Measurements from ENCODE around the gene TEPSIN. TPM values are rescaled to one million over a fixed set of nuclear protein-coding genes. Genes with fewer than 3 reads are reported as not detected.

The TEPSIN gene
- total RNA-seq, 2 donors from 2014 or later, result 84.1 to 90.9 TPM

DNA sequence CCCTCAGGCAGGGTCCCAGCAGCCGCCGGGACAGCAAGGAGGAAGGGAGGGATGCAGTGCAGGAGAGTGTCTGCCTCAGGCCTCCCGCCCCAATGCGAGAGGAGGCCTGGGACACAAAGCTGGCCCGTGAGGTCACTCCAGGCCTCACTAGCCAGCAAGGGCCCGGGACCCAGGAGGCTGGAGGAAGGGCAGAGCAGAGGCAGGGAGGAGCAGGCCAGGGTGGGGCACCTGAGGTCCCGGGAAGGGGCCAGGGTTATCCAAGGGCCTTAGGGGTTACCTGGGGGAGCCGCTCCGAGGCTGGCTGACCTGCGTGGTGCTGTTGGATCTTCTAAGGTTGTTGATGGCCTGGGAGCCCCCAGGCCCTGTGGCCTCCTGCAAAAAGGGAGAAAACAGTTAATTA is 30.2 kb downstream of the TEPSIN start:
- H3K4me3 Mint-ChIP-seq, result no peak overlapping the region
- peaks cover 4% of the 10 kb centered on the region for H3K4me1 Mint-ChIP-seq
- no peaks in the 10 kb centered on the region for H3K27me3 Mint-ChIP-seq
- peak overlapping the region; percentile 6 for H3K27ac Mint-ChIP-seq
- no peaks in the 10 kb centered on the region for H3K36me3 Mint-ChIP-seq (ENCODE audit: low read depth)
- no peaks in the 10 kb centered on the region for H3K9me3 ChIP-seq (ENCODE audit: control insufficient read depth, low read length, poor library complexity, severe bottlenecking)
- DNase-seq, result peak in 1 of 3 donors; percentile 5
- no peak for ATAC-seq

- Mint-ChIP-seq H3K4me1 (peaks cover 4% of the 10 kb centered on the region), H3K36me3 (ENCODE audit: low read depth) (no peaks in the 10 kb centered on the region), H3K4me3 (no peak overlapping the region), H3K27ac (peak overlapping the region; percentile 6), H3K27me3 (no peaks in the 10 kb centered on the region)
- DNase-seq, result peak in 1 of 3 donors; percentile 7
- H3K9me3 ChIP-seq (ENCODE audit: control insufficient read depth, low read length, poor library complexity, severe bottlenecking), result no peaks in the 10 kb centered on the region
- ATAC-seq, result no peak
These were observed 31.0 kb downstream of the TEPSIN start for GRCh38 chr17:81207610-81208581.

GRCh38 chr17:81206657-81207056 is 32.2 kb downstream of the TEPSIN start:
- Mint-ChIP-seq H3K36me3 (ENCODE audit: low read depth) (no peaks in the 10 kb centered on the region), H3K4me1 (peaks cover 2% of the 10 kb centered on the region), H3K27ac (no peak overlapping the region), H3K4me3 (no peak overlapping the region), H3K27me3 (no peaks in the 10 kb centered on the region)
- no peaks in the 10 kb centered on the region for H3K9me3 ChIP-seq (ENCODE audit: control insufficient read depth, low read length, poor library complexity, severe bottlenecking)
- no peak for ATAC-seq
- DNase-seq, result no peak

DNA sequence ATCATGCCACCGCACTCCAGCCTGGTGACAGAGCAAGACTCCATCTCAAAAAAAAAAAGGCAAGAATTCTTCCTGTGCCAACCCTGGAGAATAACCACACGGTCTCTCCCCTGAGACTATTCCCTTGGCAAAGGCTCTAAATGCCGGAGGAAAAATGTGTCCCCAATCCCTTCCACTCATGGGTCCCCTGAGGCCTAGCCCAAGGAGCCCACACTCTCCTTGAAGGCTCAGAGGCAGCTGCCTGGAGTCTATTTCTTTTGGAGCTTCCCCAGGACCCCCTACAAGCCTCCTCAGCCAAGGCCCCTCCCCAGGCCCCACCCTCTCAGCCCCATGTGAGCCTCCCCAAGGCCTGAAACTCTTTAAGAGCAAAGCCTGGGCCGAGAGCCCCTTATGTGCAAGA is 32.7 kb downstream of the TEPSIN start:
- no peaks in the 10 kb centered on the region for H3K27me3 Mint-ChIP-seq
- H3K36me3 Mint-ChIP-seq (ENCODE audit: low read depth), result no peaks in the 10 kb centered on the region
- DNase-seq, result no peak
- ATAC-seq, result no peak
- no peaks in the 10 kb centered on the region for H3K9me3 ChIP-seq (ENCODE audit: control insufficient read depth, low read length, poor library complexity, severe bottlenecking)
- H3K4me3 Mint-ChIP-seq, result no peak overlapping the region
- H3K4me1 Mint-ChIP-seq, result peaks cover 2% of the 10 kb centered on the region
- no peak overlapping the region for H3K27ac Mint-ChIP-seq

DNA sequence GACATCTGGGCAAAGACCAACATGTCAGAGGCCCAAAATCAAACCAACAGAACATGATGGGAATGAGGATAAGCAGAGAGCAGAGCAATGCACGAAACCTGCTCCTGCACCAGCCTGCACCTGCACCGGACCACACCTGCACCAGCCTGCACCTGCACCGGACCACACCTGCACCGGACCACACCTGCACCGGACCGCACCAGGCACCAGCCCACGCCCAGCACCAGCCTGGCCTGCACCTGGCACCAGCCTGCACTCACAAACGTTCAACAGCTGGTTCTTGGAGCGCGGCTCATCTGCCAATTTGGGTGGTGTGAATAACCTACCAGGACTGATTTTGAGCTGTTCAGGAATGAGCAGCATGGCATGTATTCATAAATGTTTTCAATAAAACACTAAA is 34.3 kb downstream of the TEPSIN start:
- peaks cover 2% of the 10 kb centered on the region for H3K4me1 Mint-ChIP-seq
- H3K27ac Mint-ChIP-seq, result no peak overlapping the region
- H3K9me3 ChIP-seq (ENCODE audit: control insufficient read depth, low read length, poor library complexity, severe bottlenecking), result no peaks in the 10 kb centered on the region
- ATAC-seq (no peak), DNase-seq (peak in 1 of 3 donors; percentile 6)
- H3K4me3 Mint-ChIP-seq, result no peak overlapping the region
- no peaks in the 10 kb centered on the region for H3K36me3 Mint-ChIP-seq (ENCODE audit: low read depth)
- H3K27me3 Mint-ChIP-seq, result no peaks in the 10 kb centered on the region

GRCh38 chr17:81203136-81203535 is 35.7 kb downstream of the TEPSIN start:
- peaks cover 2% of the 10 kb centered on the region for H3K4me1 Mint-ChIP-seq
- no peak overlapping the region for H3K4me3 Mint-ChIP-seq
- H3K36me3 Mint-ChIP-seq (ENCODE audit: low read depth), result no peaks in the 10 kb centered on the region
- H3K9me3 ChIP-seq (ENCODE audit: control insufficient read depth, low read length, poor library complexity, severe bottlenecking), result no peaks in the 10 kb centered on the region
- ATAC-seq (no peak), DNase-seq (peak in 1 of 3 donors; percentile 9)
- H3K27me3 Mint-ChIP-seq, result no peaks in the 10 kb centered on the region
- no peak overlapping the region for H3K27ac Mint-ChIP-seq

DNA sequence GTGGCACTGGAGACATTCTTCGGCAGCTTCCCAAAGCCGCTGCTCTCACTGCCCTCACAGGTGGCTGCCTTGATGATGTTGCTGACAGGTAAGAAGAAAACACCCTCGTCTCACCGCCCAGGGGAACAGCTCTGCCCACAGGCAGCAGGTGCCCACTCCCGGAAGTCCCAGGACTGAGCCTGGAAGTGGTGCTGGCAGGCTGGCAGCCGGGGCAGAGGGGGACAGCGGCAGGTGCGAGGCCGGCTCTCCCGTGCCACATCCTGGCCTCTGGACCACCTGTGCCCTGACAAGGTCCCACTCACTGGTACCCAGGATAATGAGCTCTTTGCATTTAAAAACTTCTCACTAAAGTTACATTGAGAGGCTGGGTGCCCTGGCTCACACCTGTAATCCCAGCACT is 36.5 kb downstream of the TEPSIN start:
- H3K9me3 ChIP-seq (ENCODE audit: control insufficient read depth, low read length, poor library complexity, severe bottlenecking), result no peaks in the 10 kb centered on the region
- no peak overlapping the region for H3K27ac Mint-ChIP-seq
- no peaks in the 10 kb centered on the region for H3K27me3 Mint-ChIP-seq
- no peak for ATAC-seq
- no peaks in the 10 kb centered on the region for H3K36me3 Mint-ChIP-seq (ENCODE audit: low read depth)
- DNase-seq, result peak in 1 of 3 donors; percentile 7
- no peak overlapping the region for H3K4me3 Mint-ChIP-seq
- peaks cover 2% of the 10 kb centered on the region for H3K4me1 Mint-ChIP-seq

GRCh38 chr17:81200695-81201580 is 37.9 kb downstream of the TEPSIN start:
- H3K4me1 Mint-ChIP-seq, result peaks cover 2% of the 10 kb centered on the region
- no peaks in the 10 kb centered on the region for H3K27me3 Mint-ChIP-seq
- H3K4me3 Mint-ChIP-seq, result no peak overlapping the region
- ATAC-seq (peak; percentile 73), DNase-seq (no peak)
- H3K9me3 ChIP-seq (ENCODE audit: control insufficient read depth, low read length, poor library complexity, severe bottlenecking), result no peaks in the 10 kb centered on the region
- no peak overlapping the region for H3K27ac Mint-ChIP-seq
- H3K36me3 Mint-ChIP-seq (ENCODE audit: low read depth), result no peaks in the 10 kb centered on the region

DNA sequence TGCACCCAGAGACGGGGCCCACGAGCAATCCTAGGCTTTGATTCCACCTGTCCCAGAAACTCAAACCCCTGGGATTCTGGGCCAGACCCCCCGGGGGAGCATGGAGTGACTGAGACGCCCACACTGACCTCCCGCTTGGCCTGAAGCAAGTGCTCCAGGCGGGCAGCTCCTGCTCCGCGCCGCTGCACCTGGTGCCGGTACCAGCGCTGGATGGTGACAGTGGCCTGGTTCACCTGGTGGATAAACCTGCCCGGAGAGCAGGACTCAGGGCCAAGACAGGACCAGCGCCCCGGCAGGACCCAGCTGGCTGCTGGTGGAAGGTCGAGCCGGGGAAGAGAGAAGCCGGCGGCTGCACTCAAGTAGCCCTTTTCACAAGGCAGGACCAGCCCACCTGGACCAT is 38.7 kb downstream of the TEPSIN start:
- DNase-seq (no peak), ATAC-seq (no peak)
- H3K9me3 ChIP-seq (ENCODE audit: control insufficient read depth, low read length, poor library complexity, severe bottlenecking), result no peaks in the 10 kb centered on the region
- Mint-ChIP-seq H3K27ac (no peak overlapping the region), H3K4me3 (no peak overlapping the region), H3K27me3 (no peaks in the 10 kb centered on the region), H3K36me3 (ENCODE audit: low read depth) (no peaks in the 10 kb centered on the region), H3K4me1 (peaks cover 2% of the 10 kb centered on the region)

DNA sequence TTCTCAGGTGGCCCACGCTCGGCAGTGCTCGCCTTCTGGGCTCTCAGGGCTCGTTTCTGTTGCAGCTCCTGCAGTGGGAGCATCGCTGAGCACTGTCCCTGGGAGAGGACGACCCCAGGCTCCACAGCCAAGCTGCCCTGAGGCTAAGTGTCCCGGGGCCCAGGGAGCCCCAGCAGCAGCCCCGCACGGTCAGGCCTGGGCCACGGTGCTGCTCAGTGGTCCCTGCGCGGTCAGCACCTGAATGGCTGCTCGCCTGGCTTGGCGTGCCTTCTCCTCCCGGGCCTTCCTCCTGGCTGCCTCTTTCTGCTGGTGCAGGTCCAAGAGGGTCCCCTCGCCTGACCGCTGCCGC is 39.4 kb downstream of the TEPSIN start:
- Mint-ChIP-seq H3K36me3 (ENCODE audit: low read depth) (no peaks in the 10 kb centered on the region), H3K4me3 (no peak overlapping the region), H3K4me1 (no peaks in the 10 kb centered on the region), H3K27me3 (no peaks in the 10 kb centered on the region), H3K27ac (no peak overlapping the region)
- H3K9me3 ChIP-seq (ENCODE audit: control insufficient read depth, low read length, poor library complexity, severe bottlenecking), result no peaks in the 10 kb centered on the region
- ATAC-seq (no peak), DNase-seq (no peak)

DNA sequence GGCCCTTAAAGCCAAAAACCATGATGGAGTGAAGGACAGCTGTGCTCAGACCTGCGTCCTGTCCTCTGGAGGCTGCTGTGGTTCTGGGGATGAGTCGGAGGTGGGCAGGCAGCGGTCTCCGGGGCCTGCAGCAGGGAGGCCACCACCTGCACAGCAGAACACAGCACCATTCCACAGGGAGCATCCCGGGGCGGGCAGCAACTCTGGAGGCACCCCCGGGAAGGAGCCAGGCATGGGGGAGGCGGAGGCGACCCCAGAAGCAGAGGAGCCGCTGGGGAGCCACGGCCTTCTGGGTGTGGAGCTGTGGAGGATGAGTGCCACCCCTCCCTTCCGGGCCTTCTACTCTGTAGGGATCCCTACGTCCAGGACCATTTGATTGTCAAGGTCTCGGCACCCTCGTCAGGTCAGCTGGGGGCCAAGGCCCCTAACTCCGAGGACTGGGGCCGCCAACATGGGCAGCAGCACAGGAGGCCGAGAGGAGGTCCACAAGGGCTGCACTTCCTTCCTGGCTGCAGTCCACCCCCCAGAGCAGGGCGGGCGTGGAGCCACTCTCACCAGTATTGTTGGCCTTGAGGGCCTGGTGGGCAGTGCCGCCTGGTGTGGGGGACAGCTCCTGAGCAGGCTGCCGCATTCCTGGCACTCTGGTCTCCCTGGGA is 39.9 kb downstream of the TEPSIN start:
- DNase-seq, result peak in 1 of 3 donors; percentile 6
- H3K36me3 Mint-ChIP-seq (ENCODE audit: low read depth), result no peaks in the 10 kb centered on the region
- no peaks in the 10 kb centered on the region for H3K4me1 Mint-ChIP-seq

GRCh38 chr17:81197831-81198490 is 40.9 kb downstream of the TEPSIN start:
- no peaks in the 10 kb centered on the region for H3K4me1 Mint-ChIP-seq
- H3K4me3 Mint-ChIP-seq, result no peak overlapping the region
- H3K9me3 ChIP-seq (ENCODE audit: control insufficient read depth, low read length, poor library complexity, severe bottlenecking), result no peaks in the 10 kb centered on the region
- H3K27ac Mint-ChIP-seq, result no peak overlapping the region
- no peaks in the 10 kb centered on the region for H3K27me3 Mint-ChIP-seq
- no peak for ATAC-seq
- no peaks in the 10 kb centered on the region for H3K36me3 Mint-ChIP-seq (ENCODE audit: low read depth)
- DNase-seq, result peak in 1 of 3 donors; percentile 8

More for the DNA sequence above, 39.9 kb downstream of the TEPSIN start:
- H3K9me3 ChIP-seq (ENCODE audit: control insufficient read depth, low read length, poor library complexity, severe bottlenecking), result no peaks in the 10 kb centered on the region
- H3K4me3 Mint-ChIP-seq, result no peak overlapping the region
- no peaks in the 10 kb centered on the region for H3K27me3 Mint-ChIP-seq
- no peak overlapping the region for H3K27ac Mint-ChIP-seq
- no peak for ATAC-seq
